ENCODE results near the gene PNP. TPM values are rescaled to one million over a fixed set of nuclear protein-coding genes. Genes with fewer than 3 reads are reported as not detected.

The PNP gene
- total and polyA plus RNA-seq, 2 donors (not counting 3 experiments of a cell fraction or from before 2014, with no cell fraction given): 245 to 271 TPM

- no TSS peak for BruUV-seq (replicated peaks)
- H3K9me3 ChIP-seq (replicated peaks; ENCODE audit: control insufficient read depth, insufficient read depth, low read length): no peaks in the 10 kb centered on the region
- DNase-seq (ENCODE audit: low read depth, low spot score) (no peak), FAIRE-seq (no peak)
- no peaks in the 10 kb centered on the region for H3K9me1 ChIP-seq (replicated peaks; ENCODE audit: control insufficient read depth, extremely low read depth, insufficient read depth, low read length)
- H3K4me3 ChIP-seq (replicated peaks in 1 of 3; ENCODE audit: insufficient read depth in 1 of 3, low read depth in 1 of 3, low read length in 3 of 3): no peak overlapping the region
- dilution Hi-C loops (cut with MboI; ENCODE audit: extremely low pct_ligation_motif_present, low sequenced_read_pairs) (no loop called here), intact Hi-C loops (cut with micrococcal nuclease) (no loop called here)
- ChIA-PET POLR2A (no interaction called here), CTCF (no interaction called here)
- peaks cover 10% of the 10 kb centered on the region for H3K4me1 ChIP-seq (ENCODE audit: control insufficient read depth, extremely low read depth, insufficient read depth, low read length)
- H4K20me1 ChIP-seq (replicated peaks; ENCODE audit: control insufficient read depth, extremely low read depth, insufficient read depth, low read length): no peaks in the 10 kb centered on the region
- H3K27me3 ChIP-seq (ENCODE audit: control insufficient read depth in 2 of 2, insufficient read depth in 2 of 2, low read length in 2 of 2): no peaks in the 10 kb centered on the region
- no peaks in the 10 kb centered on the region for H3K79me2 ChIP-seq (ENCODE audit: control insufficient read depth, insufficient read depth, low read length)
- TF ChIP-seq GATA2 (IDR thresholded peaks at IDR 0.05; ENCODE audit: insufficient read depth, insufficient read length, low read depth, low read length) (no peak), MAX (IDR thresholded peaks at IDR 0.05; ENCODE audit: insufficient read depth, insufficient read length) (no peak), EZH2 (IDR thresholded peaks at IDR 0.05; ENCODE audit: borderline replicate concordance, low read depth, low read length, severe bottlenecking) (no peak), CTCF (IDR thresholded peaks at IDR 0.05; ENCODE audit: extremely low read depth in 1 of 2, insufficient read depth in 1 of 2, low read depth in 1 of 2, low read length in 2 of 2) (no peak), FOS (IDR thresholded peaks at IDR 0.05; ENCODE audit: borderline replicate concordance, insufficient read depth, low read length) (no peak), JUN (IDR thresholded peaks at IDR 0.05; ENCODE audit: borderline replicate concordance, insufficient read depth, insufficient read length, low read depth) (no peak), MYC (IDR thresholded peaks at IDR 0.05; ENCODE audit: low read depth, low read length) (no peak), POLR2A (IDR thresholded peaks at IDR 0.05; ENCODE audit: low read depth, low read length) (no peak), POLR2AphosphoS5 (IDR thresholded peaks at IDR 0.05; ENCODE audit: insufficient read depth, low read depth, low read length) (no peak)
- no peak overlapping the region for H3K4me2 ChIP-seq (ENCODE audit: insufficient read depth, low read length)
- H3K9ac ChIP-seq (replicated peaks; ENCODE audit: extremely low read depth, insufficient read depth, low read length): no peak overlapping the region
- H3K27ac ChIP-seq (ENCODE audit: insufficient read depth, low read depth, low read length): no peak overlapping the region
- no peaks in the 10 kb centered on the region for H3K36me3 ChIP-seq (ENCODE audit: control insufficient read depth in 2 of 2, extremely low read depth in 1 of 2, insufficient read depth in 2 of 2, low read length in 2 of 2)
- H2AFZ ChIP-seq (ENCODE audit: low read depth, low read length): no peak overlapping the region
Measured at GRCh38 chr14:20492486-20492885, 23.3 kb downstream of the PNP start.
